Activated T-cell treated with anti-CD3 and anti-CD28 coated beads, Interleukin-2, amount 50 U/mL, for 24 hours (primary cell): Measurements from ENCODE around the gene STIM1.
A peak's percentile ranks its signal among the peaks of the same experiment; 100 is the strongest.

Experiments
- DNase-seq: peaks from one replicate; pipeline ENCODE4 v3.0.0-alpha.2; 2020
- H3K27ac Mint-ChIP-seq: 2 replicates; pipeline ENCODE4 v1.8.0; 2020; ENCODE audit warnings: mild to moderate bottlenecking, mixed read lengths
- H3K27me3 Mint-ChIP-seq: 2 replicates; pipeline ENCODE4 v1.8.0; 2020; ENCODE audit warnings: mixed read lengths
- H3K36me3 Mint-ChIP-seq: 2 replicates; pipeline ENCODE4 v1.8.0; 2020; ENCODE audit warnings: low read depth, mixed read lengths
- H3K4me1 Mint-ChIP-seq: 2 replicates; pipeline ENCODE4 v1.8.0; 2020; ENCODE audit warnings: low read depth, mixed read lengths
- H3K4me3 Mint-ChIP-seq: 2 replicates; pipeline ENCODE4 v1.8.0; 2020; ENCODE audit warnings: mild to moderate bottlenecking, moderate library complexity, mixed read lengths
- H3K9me3 Mint-ChIP-seq: 2 replicates; pipeline ENCODE4 v1.8.0; 2020; ENCODE audit warnings: mixed read lengths

The STIM1 gene

GRCh38 chr11:3942160-3942955 lies 86.9 kb downstream of the STIM1 start:
- peak overlapping the region; percentile 69 for H3K27ac Mint-ChIP-seq
- peaks cover 7% of the 10 kb centered on the region for H3K9me3 Mint-ChIP-seq
- H3K4me3 Mint-ChIP-seq = no peak overlapping the region
- H3K27me3 Mint-ChIP-seq = no peaks in the 10 kb centered on the region
- peaks cover 85% of the 10 kb centered on the region for H3K4me1 Mint-ChIP-seq
- DNase-seq = no peak
- peaks cover 34% of the 10 kb centered on the region for H3K36me3 Mint-ChIP-seq

GRCh38 chr11:3942956-3943497 lies 87.6 kb downstream of the STIM1 start:
- H3K27me3 Mint-ChIP-seq = no peaks in the 10 kb centered on the region
- no peak overlapping the region for H3K4me3 Mint-ChIP-seq
- peaks cover 7% of the 10 kb centered on the region for H3K9me3 Mint-ChIP-seq
- DNase-seq = no peak
- peaks cover 41% of the 10 kb centered on the region for H3K36me3 Mint-ChIP-seq
- peaks cover 89% of the 10 kb centered on the region for H3K4me1 Mint-ChIP-seq
- peak overlapping the region; percentile 69 for H3K27ac Mint-ChIP-seq

- no peaks in the 10 kb centered on the region for H3K27me3 Mint-ChIP-seq
- peaks cover 90% of the 10 kb centered on the region for H3K4me1 Mint-ChIP-seq
- H3K4me3 Mint-ChIP-seq = no peak overlapping the region
- peaks cover 7% of the 10 kb centered on the region for H3K9me3 Mint-ChIP-seq
- peak overlapping the region; percentile 69 for H3K27ac Mint-ChIP-seq
- H3K36me3 Mint-ChIP-seq = peaks cover 45% of the 10 kb centered on the region
- DNase-seq = no peak
Measured at GRCh38 chr11:3944198-3944597, 88.7 kb downstream of the STIM1 start.

- DNase-seq = no peak
- Mint-ChIP-seq H3K9me3 (peaks cover 7% of the 10 kb centered on the region), H3K27me3 (no peaks in the 10 kb centered on the region), H3K4me1 (peaks cover 95% of the 10 kb centered on the region), H3K36me3 (peaks cover 53% of the 10 kb centered on the region), H3K27ac (peak overlapping the region; percentile 92), H3K4me3 (no peak overlapping the region)
Measured at GRCh38 chr11:3946455-3947017, 91.1 kb downstream of the STIM1 start.

- H3K4me1 Mint-ChIP-seq = peaks cover 94% of the 10 kb centered on the region
- H3K27me3 Mint-ChIP-seq = no peaks in the 10 kb centered on the region
- peaks cover 7% of the 10 kb centered on the region for H3K9me3 Mint-ChIP-seq
- H3K4me3 Mint-ChIP-seq = peak overlapping the region; percentile 32
- H3K27ac Mint-ChIP-seq = peak overlapping the region; percentile 92
- no peak for DNase-seq
- H3K36me3 Mint-ChIP-seq = peaks cover 53% of the 10 kb centered on the region
Measured at GRCh38 chr11:3947061-3947460, 91.6 kb downstream of the STIM1 start.

- no peak for DNase-seq
- peaks cover 7% of the 10 kb centered on the region for H3K9me3 Mint-ChIP-seq
- peaks cover 92% of the 10 kb centered on the region for H3K4me1 Mint-ChIP-seq
Measured at GRCh38 chr11:3949125-3949524, 93.7 kb downstream of the STIM1 start.

GRCh38 chr11:3950996-3951660 lies 95.7 kb downstream of the STIM1 start:
- Mint-ChIP-seq H3K4me3 (no peak overlapping the region), H3K4me1 (peaks cover 94% of the 10 kb centered on the region), H3K9me3 (peaks cover 2% of the 10 kb centered on the region), H3K27me3 (no peaks in the 10 kb centered on the region), H3K27ac (peak overlapping the region; percentile 86), H3K36me3 (peaks cover 43% of the 10 kb centered on the region)
- DNase-seq = no peak

More at GRCh38 chr11:3949125-3949524, 93.7 kb downstream of the STIM1 start:
- Mint-ChIP-seq H3K27me3 (no peaks in the 10 kb centered on the region), H3K36me3 (peaks cover 57% of the 10 kb centered on the region), H3K4me3 (no peak overlapping the region), H3K27ac (peak overlapping the region; percentile 86)

- Mint-ChIP-seq H3K36me3 (peaks cover 35% of the 10 kb centered on the region), H3K4me3 (no peak overlapping the region), H3K27ac (peak overlapping the region; percentile 92), H3K9me3 (no peaks in the 10 kb centered on the region), H3K27me3 (no peaks in the 10 kb centered on the region), H3K4me1 (peaks cover 90% of the 10 kb centered on the region)
- DNase-seq = no peak
Measured at GRCh38 chr11:3952715-3953114, 97.3 kb downstream of the STIM1 start.

- H3K27me3 Mint-ChIP-seq = no peaks in the 10 kb centered on the region
- peaks cover 32% of the 10 kb centered on the region for H3K36me3 Mint-ChIP-seq
- peaks cover 90% of the 10 kb centered on the region for H3K4me1 Mint-ChIP-seq
- DNase-seq = no peak
- no peaks in the 10 kb centered on the region for H3K9me3 Mint-ChIP-seq
- peak overlapping the region; percentile 92 for H3K27ac Mint-ChIP-seq
- no peak overlapping the region for H3K4me3 Mint-ChIP-seq
Measured at GRCh38 chr11:3953327-3953726, 97.9 kb downstream of the STIM1 start.

GRCh38 chr11:3954448-3955298 lies 99.2 kb downstream of the STIM1 start:
- Mint-ChIP-seq H3K36me3 (peaks cover 25% of the 10 kb centered on the region), H3K27me3 (no peaks in the 10 kb centered on the region), H3K27ac (peak overlapping the region; percentile 92), H3K4me3 (peak overlapping the region; percentile 52), H3K4me1 (peaks cover 90% of the 10 kb centered on the region), H3K9me3 (no peaks in the 10 kb centered on the region)
- no peak for DNase-seq

- no peak for DNase-seq
- Mint-ChIP-seq H3K27ac (peak overlapping the region; percentile 92), H3K36me3 (peaks cover 22% of the 10 kb centered on the region), H3K27me3 (no peaks in the 10 kb centered on the region), H3K4me1 (peaks cover 90% of the 10 kb centered on the region), H3K4me3 (peak overlapping the region; percentile 52), H3K9me3 (no peaks in the 10 kb centered on the region)
Measured at GRCh38 chr11:3955299-3955665, 99.8 kb downstream of the STIM1 start.

GRCh38 chr11:3956038-3956437 lies 100.6 kb downstream of the STIM1 start:
- H3K27me3 Mint-ChIP-seq = no peaks in the 10 kb centered on the region
- peaks cover 17% of the 10 kb centered on the region for H3K36me3 Mint-ChIP-seq
- H3K4me1 Mint-ChIP-seq = peaks cover 88% of the 10 kb centered on the region
- H3K9me3 Mint-ChIP-seq = no peaks in the 10 kb centered on the region
- peak overlapping the region; percentile 92 for H3K27ac Mint-ChIP-seq
- H3K4me3 Mint-ChIP-seq = peak overlapping the region; percentile 15
- DNase-seq = no peak

- Mint-ChIP-seq H3K4me3 (no peak overlapping the region), H3K36me3 (peaks cover 15% of the 10 kb centered on the region), H3K4me1 (peaks cover 87% of the 10 kb centered on the region), H3K27ac (peak overlapping the region; percentile 92), H3K9me3 (no peaks in the 10 kb centered on the region), H3K27me3 (no peaks in the 10 kb centered on the region)
- DNase-seq = no peak
Measured at GRCh38 chr11:3956748-3957147, 101.3 kb downstream of the STIM1 start.

- Mint-ChIP-seq H3K27me3 (no peaks in the 10 kb centered on the region), H3K4me3 (no peak overlapping the region), H3K36me3 (peaks cover 13% of the 10 kb centered on the region), H3K4me1 (peaks cover 87% of the 10 kb centered on the region), H3K27ac (peak overlapping the region; percentile 56), H3K9me3 (no peaks in the 10 kb centered on the region)
- DNase-seq = no peak
Measured at GRCh38 chr11:3957437-3957836, 102.0 kb downstream of the STIM1 start.
